Activated CD4-positive, alpha-beta memory T cell treated with anti-CD3 and anti-CD28 coated beads for 36 hours (primary cell): ENCODE results near the gene CD2. TPM values are rescaled to one million over a fixed set of nuclear protein-coding genes. Genes with fewer than 3 reads are reported as not detected.

Experiments
- CTCF ChIA-PET: fragments of 350-600 bp; sonication (Branson Sonifier 250); formaldehyde crosslinking; loops from one replicate; lab custom pipeline; 2021; ENCODE audit warnings: antibody characterized with exemption, inconsistent platforms; lab: Charles Lee
- POLR2A ChIA-PET: fragments of 350-600 bp; sonication (Branson Sonifier 250); formaldehyde crosslinking; loops from one replicate; lab custom pipeline; 2021; ENCODE audit warnings: antibody characterized with exemption; lab: Charles Lee
- DNase-seq: peaks from one replicate; pipeline ENCODE4 v3.0.0-alpha.2; 2020
- H3K27ac Mint-ChIP-seq: one replicate; pipeline ENCODE4 v1.8.0; 2021; ENCODE audit warnings: mixed read lengths
- H3K27me3 Mint-ChIP-seq: one replicate; pipeline ENCODE4 v1.8.0; 2021; ENCODE audit warnings: mixed read lengths
- H3K36me3 Mint-ChIP-seq: one replicate; pipeline ENCODE4 v1.8.0; 2021; ENCODE audit warnings: mixed read lengths
- H3K4me1 Mint-ChIP-seq: one replicate; pipeline ENCODE4 v1.8.0; 2021; ENCODE audit warnings: low read depth, mixed read lengths
- H3K4me3 Mint-ChIP-seq: one replicate; pipeline ENCODE4 v1.8.0; 2021; ENCODE audit warnings: mild to moderate bottlenecking, mixed read lengths
- H3K9me3 Mint-ChIP-seq: one replicate; pipeline ENCODE4 v1.8.0; 2021; ENCODE audit warnings: mixed read lengths
- intact Hi-C: fragments of 100-400 bp; cut with micrococcal nuclease; formaldehyde crosslinking; loops from one replicate; pipeline ENCODE4 v1.15.1; 2023
- total RNA-seq, 2 experiments: library from RNA; stranded (reverse); gene quantifications; one replicate each; pipeline ENCODE4 v1.2.3, GENCODE V29; 2021

The CD2 gene
- total RNA-seq, 2 experiments from 2014 or later = 335 to 355 TPM

- ChIA-PET POLR2A (interaction anchor here (0.6 to 11.9 kb wide), 10 partner anchors 9 to 255 kb away, joined by 3 to 1099 read pairs (median 7); partner anchors contain the start of genes CD2 and TTF2), CTCF (interaction anchor here (0.7 to 12.1 kb wide), 8 partner anchors 12 to 267 kb away, joined by 3 to 103 read pairs (median 5); partner anchors contain the start of gene CD2)
- peak overlapping the region; percentile 99 for H3K27ac Mint-ChIP-seq
- peak; percentile 60 for DNase-seq
- H3K4me1 Mint-ChIP-seq = peaks cover 76% of the 10 kb centered on the region
- intact Hi-C loops = no loop called here
- H3K27me3 Mint-ChIP-seq = no peaks in the 10 kb centered on the region
- H3K9me3 Mint-ChIP-seq = no peaks in the 10 kb centered on the region
- H3K4me3 Mint-ChIP-seq = peak overlapping the region; percentile 79
- peaks cover 61% of the 10 kb centered on the region for H3K36me3 Mint-ChIP-seq
These were observed 50.5 kb downstream of the CD2 start for GRCh38 chr1:116804736-116805135.

DNA sequence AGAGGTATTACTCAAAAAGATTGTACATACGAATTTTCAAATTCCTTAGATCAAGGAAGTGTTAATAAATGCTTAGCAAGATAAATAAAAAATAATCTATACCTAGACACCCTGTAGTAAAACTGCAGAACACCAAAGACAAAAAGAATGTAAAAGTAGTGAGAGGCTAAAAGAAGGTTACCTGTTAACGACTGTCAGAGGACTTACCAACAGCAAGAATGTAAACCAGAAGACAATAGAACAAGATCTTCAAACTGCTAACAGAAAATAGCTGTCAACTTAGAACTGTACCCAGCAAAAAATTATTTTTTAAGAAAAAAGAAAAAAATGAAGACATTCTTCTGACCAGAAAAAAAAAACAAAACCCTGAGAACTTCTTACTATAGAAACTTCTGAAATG lies 51.2 kb downstream of the CD2 start:
- DNase-seq = no peak
- Mint-ChIP-seq H3K9me3 (no peaks in the 10 kb centered on the region), H3K27me3 (no peaks in the 10 kb centered on the region), H3K36me3 (peaks cover 54% of the 10 kb centered on the region), H3K4me1 (peaks cover 76% of the 10 kb centered on the region), H3K27ac (peak overlapping the region; percentile 99), H3K4me3 (peak overlapping the region; percentile 79)
- CTCF ChIA-PET = interaction anchor here (1.0 to 12.1 kb wide), 8 partner anchors 11 to 68 kb away, joined by 3 to 103 read pairs (median 11); partner anchors contain the start of gene CD2
- intact Hi-C loops = no loop called here
- POLR2A ChIA-PET = interaction anchor here (0.9 to 11.9 kb wide), 8 partner anchors 10 to 255 kb away, joined by 3 to 1099 read pairs (median 46); partner anchors contain the start of genes CD2 and TTF2

DNA sequence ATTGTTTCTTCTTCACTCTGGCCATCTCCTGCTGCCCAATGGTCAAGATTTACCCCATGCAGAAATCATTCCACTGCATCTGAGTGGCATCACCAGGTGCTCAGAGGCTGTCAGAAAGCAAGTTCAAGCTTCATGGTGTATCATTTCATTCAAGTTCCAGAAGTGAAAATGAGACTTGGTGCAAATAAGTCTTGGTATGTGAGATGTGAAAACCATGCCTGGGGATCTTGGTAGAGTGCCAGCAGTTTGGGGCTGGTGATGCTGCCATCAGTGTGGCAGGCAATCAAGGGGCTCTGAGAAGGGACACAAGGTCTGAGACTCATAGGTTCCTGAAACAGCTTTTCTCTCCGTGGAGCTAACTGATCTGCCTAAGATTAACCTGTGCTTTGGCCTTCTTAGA lies 52.0 kb downstream of the CD2 start:
- POLR2A ChIA-PET = interaction anchor here (0.6 to 11.9 kb wide), 11 partner anchors 9 to 301 kb away, joined by 3 to 1099 read pairs (median 21); partner anchors contain the start of genes CD2 and TTF2
- H3K4me1 Mint-ChIP-seq = peaks cover 78% of the 10 kb centered on the region

GRCh38 chr1:116806671-116807070 lies 52.4 kb downstream of the CD2 start:
- peak; percentile 37 for DNase-seq
- CTCF ChIA-PET = interaction anchor here (0.8 to 12.1 kb wide), 11 partner anchors 10 to 234 kb away, joined by 3 to 103 read pairs (median 5); partner anchors contain the start of gene CD2
- Mint-ChIP-seq H3K4me1 (peaks cover 78% of the 10 kb centered on the region), H3K36me3 (peaks cover 51% of the 10 kb centered on the region), H3K9me3 (peaks cover 5% of the 10 kb centered on the region), H3K27me3 (no peaks in the 10 kb centered on the region), H3K27ac (peak overlapping the region; percentile 99), H3K4me3 (peak overlapping the region; percentile 79)
- intact Hi-C loops = loop anchor here (1.0 kb wide), 2 partner anchors 9 to 37 kb away; no protein-coding TSS in a partner anchor
- POLR2A ChIA-PET = interaction anchor here (0.6 to 11.9 kb wide), 11 partner anchors 9 to 302 kb away, joined by 3 to 1099 read pairs (median 21); partner anchors contain the start of genes CD2 and TTF2

More for the DNA sequence above, 52.0 kb downstream of the CD2 start:
- no peaks in the 10 kb centered on the region for H3K27me3 Mint-ChIP-seq
- H3K36me3 Mint-ChIP-seq = peaks cover 51% of the 10 kb centered on the region
- CTCF ChIA-PET = interaction anchor here (0.8 to 12.1 kb wide), 9 partner anchors 10 to 234 kb away, joined by 3 to 103 read pairs (median 6); partner anchors contain the start of gene CD2
- peak overlapping the region; percentile 99 for H3K27ac Mint-ChIP-seq
- DNase-seq = peak; percentile 91
- intact Hi-C loops = loop anchor here (1.0 kb wide), 2 partner anchors 9 to 37 kb away; no protein-coding TSS in a partner anchor
- peaks cover 2% of the 10 kb centered on the region for H3K9me3 Mint-ChIP-seq
- H3K4me3 Mint-ChIP-seq = peak overlapping the region; percentile 79

DNA sequence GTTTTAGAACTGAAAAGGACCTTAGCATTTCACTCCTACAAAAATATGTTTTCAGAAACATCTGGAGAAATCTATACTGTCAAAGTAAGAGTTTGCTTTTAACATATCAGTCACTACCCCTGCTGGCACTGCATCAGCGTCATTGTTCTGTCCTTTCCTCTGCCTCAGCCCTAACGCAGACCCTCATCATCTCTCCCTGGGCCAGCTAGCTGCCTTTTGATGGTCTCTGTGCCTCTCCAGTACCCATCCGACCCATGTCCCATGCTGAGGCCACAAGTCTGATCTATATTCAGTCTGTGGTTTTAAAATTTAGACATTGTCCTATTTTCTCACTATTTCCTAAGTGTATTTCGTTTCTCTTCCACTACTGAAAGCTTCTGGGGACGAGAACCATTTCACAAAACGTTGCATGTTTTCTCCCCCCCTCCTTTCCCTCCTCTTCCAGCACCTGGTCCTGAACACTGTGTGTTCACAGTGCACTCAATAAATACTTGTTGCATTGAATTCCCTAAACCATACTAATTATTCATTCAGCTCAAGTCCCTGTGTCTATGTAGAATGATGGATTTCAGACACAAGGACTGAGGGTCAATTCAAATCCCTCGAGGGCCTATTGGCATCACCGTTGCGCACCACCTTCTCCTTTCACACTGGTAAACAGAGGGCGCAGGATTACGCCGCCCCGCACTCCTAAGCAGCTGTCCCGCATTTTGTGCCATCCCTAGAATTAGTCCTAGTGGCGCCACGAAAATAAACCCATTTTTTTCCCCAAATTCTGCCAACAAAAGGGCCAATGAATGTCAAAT lies 53.4 kb downstream of the CD2 start:
- ChIA-PET POLR2A (interaction anchor here (0.6 to 11.9 kb wide), 9 partner anchors 8 to 252 kb away, joined by 3 to 1099 read pairs (median 25); partner anchors contain the start of genes CD2, CD58 and TTF2), CTCF (interaction anchor here (1.0 to 12.1 kb wide), 9 partner anchors 9 to 83 kb away, joined by 3 to 103 read pairs (median 5); partner anchors contain the start of gene CD2)
- DNase-seq = peak; percentile 66
- Mint-ChIP-seq H3K36me3 (peaks cover 48% of the 10 kb centered on the region), H3K9me3 (peaks cover 12% of the 10 kb centered on the region), H3K4me3 (peak overlapping the region; percentile 79), H3K27me3 (no peaks in the 10 kb centered on the region), H3K27ac (peak overlapping the region; percentile 99), H3K4me1 (peaks cover 79% of the 10 kb centered on the region)
- intact Hi-C loops = loop anchor here (1.0 kb wide), 2 partner anchors 53 to 69 kb away; partner anchors contain the start of gene CD2

GRCh38 chr1:116808200-116808847 lies 54.1 kb downstream of the CD2 start:
- Mint-ChIP-seq H3K36me3 (peaks cover 49% of the 10 kb centered on the region), H3K4me3 (peak overlapping the region; percentile 79), H3K4me1 (peaks cover 81% of the 10 kb centered on the region), H3K27me3 (no peaks in the 10 kb centered on the region), H3K27ac (peak overlapping the region; percentile 99), H3K9me3 (peaks cover 19% of the 10 kb centered on the region)
- peak; percentile 33 for DNase-seq
- ChIA-PET CTCF (interaction anchor here (0.8 to 12.1 kb wide), 10 partner anchors 8 to 85 kb away, joined by 3 to 103 read pairs (median 6); partner anchors contain the start of gene CD2), POLR2A (interaction anchor here (1.0 to 11.9 kb wide), 11 partner anchors 7 to 293 kb away, joined by 3 to 1099 read pairs (median 21); partner anchors contain the start of genes CD2 and TTF2)
- intact Hi-C loops = loop anchor here (1.0 kb wide), 2 partner anchors 54 to 70 kb away; partner anchors contain the start of gene CD2

DNA sequence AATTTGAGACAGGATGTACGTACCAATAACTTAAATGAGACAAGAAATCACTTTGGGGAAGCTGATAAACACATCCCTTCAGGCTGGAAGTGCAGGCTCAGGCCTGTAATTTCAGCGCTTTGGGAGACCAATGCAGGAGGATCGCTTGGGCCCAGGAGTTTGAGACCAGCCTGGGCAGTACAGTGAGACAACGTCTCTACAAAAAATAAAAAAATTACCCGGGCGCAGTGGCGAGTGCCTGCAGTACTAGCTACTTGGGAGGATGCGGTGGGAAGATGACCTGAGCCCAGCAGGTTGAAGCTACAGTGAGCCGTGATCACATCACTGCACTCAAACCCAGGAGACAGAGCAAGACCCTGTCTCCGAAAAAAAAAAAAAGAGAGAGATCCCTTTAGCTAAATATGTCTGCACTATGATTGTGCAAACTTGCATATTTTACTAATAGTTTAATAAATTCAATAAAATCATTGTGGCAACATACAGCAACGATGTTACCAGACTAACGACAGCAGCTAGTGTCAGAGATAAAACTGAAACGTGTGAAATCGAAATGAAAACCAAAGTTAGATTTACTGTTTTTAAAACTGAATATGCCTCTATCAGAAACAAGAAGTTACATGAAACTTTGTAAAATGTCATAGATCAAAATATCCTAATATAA lies 54.7 kb downstream of the CD2 start:
- intact Hi-C loops = loop anchor here (1.0 kb wide), 2 partner anchors 55 to 71 kb away; partner anchors contain the start of gene CD2
- peaks cover 84% of the 10 kb centered on the region for H3K4me1 Mint-ChIP-seq
- peaks cover 49% of the 10 kb centered on the region for H3K36me3 Mint-ChIP-seq
- H3K27me3 Mint-ChIP-seq = no peaks in the 10 kb centered on the region
- H3K27ac Mint-ChIP-seq = peak overlapping the region; percentile 99
- DNase-seq = peak; percentile 53
- H3K4me3 Mint-ChIP-seq = peak overlapping the region; percentile 79
- POLR2A ChIA-PET = interaction anchor here (0.7 to 11.9 kb wide), 10 partner anchors 8 to 294 kb away, joined by 3 to 1099 read pairs (median 13); partner anchors contain the start of genes CD2 and TTF2
- CTCF ChIA-PET = interaction anchor here (0.8 to 12.1 kb wide), 7 partner anchors 9 to 86 kb away, joined by 3 to 103 read pairs (median 6); partner anchors contain the start of gene CD2
- H3K9me3 Mint-ChIP-seq = peaks cover 26% of the 10 kb centered on the region

- peaks cover 89% of the 10 kb centered on the region for H3K4me1 Mint-ChIP-seq
- peaks cover 29% of the 10 kb centered on the region for H3K9me3 Mint-ChIP-seq
- POLR2A ChIA-PET = interaction anchor here (3.0 to 11.9 kb wide), 2 partner anchors 10 to 45 kb away, joined by 30 to 1099 read pairs; no protein-coding TSS in a partner anchor
- H3K27me3 Mint-ChIP-seq = no peaks in the 10 kb centered on the region
- DNase-seq = no peak
- H3K4me3 Mint-ChIP-seq = no peak overlapping the region
- peak overlapping the region; percentile 99 for H3K27ac Mint-ChIP-seq
- H3K36me3 Mint-ChIP-seq = peaks cover 35% of the 10 kb centered on the region
- intact Hi-C loops = loop anchor here (10.0 kb wide), 1 partner anchor 397 kb away; no protein-coding TSS in a partner anchor
- CTCF ChIA-PET = no interaction called here
These were observed 57.1 kb downstream of the CD2 start for GRCh38 chr1:116811321-116811720.

DNA sequence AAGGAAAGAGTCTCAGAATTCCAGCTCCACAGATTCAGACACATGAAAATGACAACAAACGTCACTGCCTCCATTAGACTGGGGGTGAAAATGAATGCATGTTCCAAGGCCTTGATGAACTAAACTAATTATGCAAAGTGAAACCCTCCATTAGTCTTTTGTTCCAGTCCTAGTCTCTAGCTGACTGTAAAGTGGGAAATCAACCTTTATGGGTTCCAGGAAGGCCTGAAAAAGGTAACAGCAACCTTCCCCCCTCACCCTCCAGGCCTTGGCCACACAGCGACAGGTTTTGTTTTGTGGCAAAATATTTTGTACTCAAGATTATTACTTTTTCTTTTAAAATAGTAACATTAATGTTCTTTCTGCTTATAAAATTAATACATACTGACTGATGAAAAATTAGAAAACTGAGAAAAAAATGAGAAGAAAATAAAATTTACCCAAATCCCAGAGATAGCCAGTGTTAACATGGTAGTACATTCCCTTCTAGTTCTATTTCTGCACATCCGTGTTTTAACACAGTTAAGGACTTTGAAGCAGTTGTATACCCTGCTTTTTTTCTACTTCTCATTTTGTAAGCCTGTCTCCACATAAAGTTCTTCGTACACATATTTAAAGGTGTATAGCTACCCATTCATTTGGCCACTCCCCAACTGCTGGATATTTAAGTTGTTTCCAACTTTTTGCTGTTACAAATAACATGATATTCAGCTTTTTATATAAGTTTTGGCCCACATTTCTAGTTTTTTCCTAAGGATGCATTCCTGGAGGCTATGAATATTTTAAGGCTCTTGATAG lies 60.9 kb downstream of the CD2 start:
- Mint-ChIP-seq H3K27me3 (no peaks in the 10 kb centered on the region), H3K4me1 (peaks cover 84% of the 10 kb centered on the region), H3K36me3 (peaks cover 35% of the 10 kb centered on the region), H3K4me3 (peak overlapping the region; percentile 55), H3K9me3 (peaks cover 29% of the 10 kb centered on the region), H3K27ac (peak overlapping the region; percentile 96)
- POLR2A ChIA-PET = interaction anchor here (1.5 to 6.7 kb wide), 11 partner anchors 9 to 245 kb away, joined by 3 to 232 read pairs (median 21); partner anchors contain the start of genes CD2 and TTF2
- CTCF ChIA-PET = interaction anchor here (1.0 to 6.9 kb wide), 13 partner anchors 9 to 241 kb away, joined by 3 to 78 read pairs (median 8); partner anchors contain the start of gene CD2
- DNase-seq = peak; percentile 66
- intact Hi-C loops = loop anchor here (1.0 to 10.0 kb wide), 4 partner anchors 9 to 400 kb away; no protein-coding TSS in a partner anchor
